Measurements from ENCODE around the gene CACNA1C.

CACNA1C gene

GRCh38 chr12:2142068-2142467 lies 89.3 kb downstream of the CACNA1C start:
- DNase-seq, result no peak

GRCh38 chr12:2144951-2145350 lies 92.2 kb downstream of the CACNA1C start:
- DNase-seq, result no peak

DNA sequence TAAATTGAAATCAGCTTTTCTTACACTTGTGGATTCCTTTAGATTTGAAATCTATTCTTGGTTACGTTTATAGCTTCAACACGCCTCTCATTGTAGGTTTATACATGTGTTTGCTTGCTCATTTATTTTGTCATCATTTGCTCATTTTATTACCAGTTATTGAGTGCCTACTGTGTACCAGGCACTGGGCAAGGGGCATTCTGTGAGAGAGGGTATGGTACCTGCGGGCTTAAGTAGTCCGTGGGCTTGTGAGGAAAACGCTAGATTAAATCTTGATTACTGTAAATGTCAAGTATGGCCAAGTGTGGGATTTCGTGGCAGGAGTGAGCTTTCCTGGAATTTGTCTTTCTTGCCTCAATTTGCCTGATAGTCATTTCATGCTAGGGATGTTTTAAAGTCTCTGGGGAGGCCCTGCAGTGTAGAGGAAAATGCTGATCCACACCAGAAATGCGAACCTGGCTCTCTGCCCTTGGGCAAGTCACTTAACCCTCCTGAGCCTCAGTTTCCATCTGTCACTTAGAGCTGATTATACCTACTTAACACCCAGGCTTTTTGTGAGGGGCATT lies 92.7 kb downstream of the CACNA1C start:
- DNase-seq, result no peak

DNA sequence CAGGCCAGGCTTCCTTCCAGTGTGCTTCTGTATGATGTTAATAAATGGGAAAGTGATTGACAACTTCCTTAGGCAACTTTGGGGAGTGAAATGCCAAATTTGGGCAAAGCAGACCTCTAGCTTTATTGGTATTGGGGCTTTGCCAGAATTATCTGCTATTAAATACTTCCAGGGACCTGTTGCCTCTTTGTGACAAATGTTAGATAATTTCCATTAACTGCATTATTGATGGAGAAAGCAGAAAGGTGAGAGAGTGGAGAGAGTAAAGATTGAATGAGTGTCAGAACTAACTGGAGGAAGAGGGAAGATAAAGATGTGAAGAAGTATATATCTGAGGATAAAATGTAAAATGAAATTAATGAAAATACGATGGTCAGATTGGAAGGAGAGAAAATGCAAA lies 94.5 kb downstream of the CACNA1C start:
- no peak for DNase-seq

DNA sequence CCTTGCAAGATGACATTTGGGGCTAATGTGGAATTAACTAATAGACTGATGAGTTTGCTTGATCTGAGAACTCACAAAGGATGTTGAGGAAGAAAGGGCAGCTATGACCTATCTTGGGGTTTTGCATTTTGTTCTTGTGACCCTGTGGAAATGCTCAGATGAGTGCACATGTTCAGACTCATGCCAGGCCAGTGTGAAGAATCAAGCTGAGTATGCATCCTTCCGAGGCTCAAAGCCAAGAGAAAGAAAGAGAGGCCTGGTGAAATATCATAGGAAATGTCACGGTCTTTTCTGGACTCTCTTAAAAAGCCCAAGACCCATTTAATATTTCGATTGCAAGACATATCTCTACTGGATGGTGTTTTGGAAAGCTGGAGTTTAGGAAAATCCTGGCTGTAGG lies 96.3 kb downstream of the CACNA1C start:
- no peak for DNase-seq

GRCh38 chr12:2150833-2151232 lies 98.0 kb downstream of the CACNA1C start:
- DNase-seq, result no peak

DNA sequence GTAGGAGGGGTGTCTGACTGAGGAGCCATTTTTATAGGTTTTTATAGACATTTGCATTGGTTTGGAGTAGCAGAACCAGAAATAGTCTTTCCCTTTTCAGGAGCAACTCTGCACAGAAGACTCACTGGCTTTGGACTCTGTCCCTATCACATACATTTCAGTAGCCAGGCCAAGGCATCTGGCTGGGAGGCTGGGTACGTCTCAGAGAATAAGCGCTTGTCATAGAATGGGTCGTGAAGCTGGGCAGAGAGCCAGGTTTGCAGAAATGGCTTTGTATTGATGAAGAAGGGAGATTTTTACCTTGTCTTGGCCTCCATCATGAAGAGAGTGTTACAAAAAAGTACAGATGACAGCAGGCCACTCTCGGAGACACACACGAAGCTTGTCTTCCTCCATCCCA lies 98.6 kb downstream of the CACNA1C start:
- DNase-seq, result no peak

- no peak for DNase-seq
Observed at GRCh38 chr12:2152134-2152533, 99.3 kb downstream of the CACNA1C start.

GRCh38 chr12:2154050-2154449 lies 101.3 kb downstream of the CACNA1C start:
- peak; percentile 34 for DNase-seq

DNA sequence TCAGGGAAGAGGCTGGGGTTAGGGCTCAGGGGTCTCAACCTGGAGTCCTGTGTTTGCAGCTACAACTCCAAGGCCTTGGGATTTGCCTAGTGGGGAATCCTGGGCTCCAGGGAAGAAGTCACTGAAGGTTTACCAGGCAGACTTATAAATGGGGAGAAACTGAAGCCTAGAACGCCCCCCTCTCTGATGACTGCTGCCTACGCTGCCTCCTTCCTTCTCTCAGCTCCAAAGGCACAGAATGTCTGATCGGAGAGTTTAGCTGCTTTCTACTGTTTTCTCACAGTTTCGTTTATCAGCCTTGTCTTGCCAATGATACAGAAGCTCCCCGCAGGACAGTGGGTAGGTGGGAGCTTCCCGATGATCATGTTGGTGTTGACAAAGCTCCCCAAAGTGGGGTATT lies 101.7 kb downstream of the CACNA1C start:
- no peak for DNase-seq

DNA sequence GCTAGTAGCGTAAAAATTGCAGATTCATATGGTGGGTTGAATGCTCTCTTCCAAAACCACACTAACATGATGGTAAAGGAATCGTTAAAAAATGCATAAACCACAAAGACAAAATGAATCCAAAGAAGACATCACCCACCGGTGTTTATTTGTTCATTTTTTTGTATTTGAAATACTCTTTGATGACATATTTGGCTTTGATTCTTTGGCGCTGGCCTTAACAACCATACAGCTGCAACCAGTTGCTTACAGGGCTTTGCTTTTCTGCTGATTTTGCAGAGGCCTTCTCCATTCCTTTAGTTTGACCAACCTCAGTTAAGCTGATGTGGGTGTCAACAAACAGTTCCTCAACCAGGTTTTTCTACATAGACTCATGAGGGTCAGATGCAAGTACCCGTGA lies 103.5 kb downstream of the CACNA1C start:
- DNase-seq, result no peak

DNA sequence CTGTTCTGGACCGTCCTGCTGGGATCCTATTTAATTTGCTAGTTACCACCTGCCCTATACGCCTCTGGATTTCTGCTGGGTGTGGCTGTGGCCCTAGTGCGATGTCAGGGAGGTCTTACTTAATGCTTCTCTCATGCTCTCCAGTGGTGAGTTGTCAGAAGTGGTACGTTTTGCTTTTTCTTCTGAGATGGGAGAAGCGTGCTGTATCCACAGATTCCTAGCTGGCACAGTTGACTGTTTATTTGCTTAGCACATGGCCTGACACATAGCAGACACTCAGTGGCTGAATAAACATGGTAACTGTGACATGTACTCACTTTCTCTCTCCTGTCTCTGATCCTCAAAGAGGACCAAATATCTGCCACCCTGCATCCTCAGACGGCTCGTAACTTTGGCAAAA lies 107.3 kb downstream of the CACNA1C start:
- no peak for DNase-seq

DNA sequence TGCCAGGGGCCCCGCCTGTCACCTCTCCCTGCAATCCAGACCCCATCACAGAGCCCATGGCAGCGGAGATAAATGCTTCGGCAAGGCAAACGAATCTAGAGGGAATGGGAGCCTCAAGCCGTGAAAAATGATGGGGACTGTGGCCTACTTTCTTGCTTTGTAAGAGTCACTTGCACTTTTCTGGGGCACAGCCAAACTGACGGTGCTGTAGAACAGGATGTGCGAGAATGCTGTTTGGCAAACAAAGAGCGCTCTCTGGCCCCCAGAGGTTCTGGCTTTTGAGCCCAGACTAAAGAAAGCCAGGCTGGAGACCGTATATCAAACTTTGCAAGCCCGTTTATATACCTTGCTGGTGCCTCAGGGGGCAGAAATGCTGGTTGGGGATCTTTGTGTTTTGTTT lies 108.7 kb downstream of the CACNA1C start:
- peak; percentile 80 for DNase-seq

GRCh38 chr12:2163177-2163941 lies 110.6 kb downstream of the CACNA1C start:
- peak; percentile 94 for DNase-seq

GRCh38 chr12:2165021-2165420 lies 112.2 kb downstream of the CACNA1C start:
- DNase-seq, result no peak

GRCh38 chr12:2165927-2166326 lies 113.1 kb downstream of the CACNA1C start:
- no peak for DNase-seq

DNA sequence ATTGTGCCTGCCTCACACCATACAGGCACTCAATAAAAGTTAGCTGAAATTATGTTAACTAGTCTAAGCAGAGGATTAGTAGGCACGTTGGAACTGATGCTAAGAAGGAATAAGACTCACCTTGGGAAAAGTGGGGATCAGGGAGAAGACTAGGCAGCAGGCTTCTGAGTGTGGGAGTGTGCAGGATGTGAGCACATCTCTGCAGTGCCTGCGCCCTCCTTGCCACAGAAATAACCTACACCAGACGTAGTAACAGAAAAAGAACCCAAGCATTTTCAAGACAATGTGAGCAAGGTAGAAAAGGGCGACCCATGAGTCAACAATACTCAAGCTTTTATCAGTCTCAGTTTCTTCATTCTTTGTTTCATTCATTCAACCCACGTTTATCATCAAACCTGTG lies 113.9 kb downstream of the CACNA1C start:
- DNase-seq, result no peak

DNA sequence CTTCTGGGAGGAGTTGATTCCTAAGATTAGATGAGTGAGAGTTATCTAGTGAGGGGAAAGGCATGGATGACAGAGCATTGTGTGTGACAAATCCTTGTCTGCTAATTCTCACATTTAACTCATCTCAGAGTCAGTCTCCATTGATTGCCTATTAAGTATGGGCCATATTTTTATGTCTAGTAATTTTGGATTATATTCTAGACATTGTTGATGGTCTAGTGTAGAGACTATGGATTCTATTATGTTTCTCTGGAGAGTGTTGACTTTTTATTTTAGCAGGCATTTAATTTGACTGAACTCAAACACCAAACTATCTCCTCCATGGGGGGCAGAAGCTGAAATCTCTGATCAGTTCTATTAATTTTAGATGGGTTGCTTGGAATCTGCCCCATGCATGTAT lies 114.4 kb downstream of the CACNA1C start:
- DNase-seq, result no peak

GRCh38 chr12:2168808-2169207 lies 116.0 kb downstream of the CACNA1C start:
- DNase-seq, result no peak

DNA sequence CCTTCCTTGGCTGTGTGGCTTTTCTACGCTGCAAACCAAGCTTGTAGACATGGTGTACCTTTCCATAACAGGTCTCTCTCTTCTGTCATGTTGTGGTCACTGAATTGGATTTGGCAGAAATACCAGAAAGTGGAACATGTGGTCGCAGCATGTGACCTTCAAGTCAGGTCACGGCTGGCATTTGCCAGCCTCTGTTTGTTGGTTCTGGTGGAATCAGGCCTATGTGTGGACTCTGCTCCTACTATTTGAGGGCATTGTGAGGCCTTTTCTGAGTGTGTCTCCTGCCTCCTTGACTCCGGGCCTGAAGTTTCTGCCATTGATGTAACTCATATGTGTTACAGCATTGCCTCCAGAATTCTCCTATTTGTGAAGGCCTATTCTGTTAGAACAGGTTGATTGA lies 116.7 kb downstream of the CACNA1C start:
- DNase-seq, result no peak

GRCh38 chr12:2169940-2170339 lies 117.2 kb downstream of the CACNA1C start:
- DNase-seq, result no peak

DNA sequence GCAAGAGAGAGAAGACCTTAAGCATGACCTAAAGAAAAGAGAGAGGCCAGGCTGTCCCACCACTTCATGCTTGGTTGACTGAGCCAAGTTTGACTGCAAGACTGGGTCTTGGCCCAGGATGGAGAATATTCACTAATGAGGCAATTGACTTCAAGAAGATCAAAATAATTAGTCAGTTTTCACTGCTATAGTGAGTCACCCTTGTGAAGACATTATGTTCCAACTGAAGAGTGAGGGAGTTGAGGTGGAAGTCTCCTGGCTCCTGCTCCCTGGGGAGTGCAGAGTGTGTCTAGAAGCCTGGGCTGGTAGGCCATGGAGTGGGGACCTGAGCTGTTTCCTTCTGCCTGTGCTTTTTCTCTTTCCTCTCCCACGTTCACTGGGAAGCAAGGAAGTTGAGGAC lies 117.6 kb downstream of the CACNA1C start:
- no peak for DNase-seq

DNA sequence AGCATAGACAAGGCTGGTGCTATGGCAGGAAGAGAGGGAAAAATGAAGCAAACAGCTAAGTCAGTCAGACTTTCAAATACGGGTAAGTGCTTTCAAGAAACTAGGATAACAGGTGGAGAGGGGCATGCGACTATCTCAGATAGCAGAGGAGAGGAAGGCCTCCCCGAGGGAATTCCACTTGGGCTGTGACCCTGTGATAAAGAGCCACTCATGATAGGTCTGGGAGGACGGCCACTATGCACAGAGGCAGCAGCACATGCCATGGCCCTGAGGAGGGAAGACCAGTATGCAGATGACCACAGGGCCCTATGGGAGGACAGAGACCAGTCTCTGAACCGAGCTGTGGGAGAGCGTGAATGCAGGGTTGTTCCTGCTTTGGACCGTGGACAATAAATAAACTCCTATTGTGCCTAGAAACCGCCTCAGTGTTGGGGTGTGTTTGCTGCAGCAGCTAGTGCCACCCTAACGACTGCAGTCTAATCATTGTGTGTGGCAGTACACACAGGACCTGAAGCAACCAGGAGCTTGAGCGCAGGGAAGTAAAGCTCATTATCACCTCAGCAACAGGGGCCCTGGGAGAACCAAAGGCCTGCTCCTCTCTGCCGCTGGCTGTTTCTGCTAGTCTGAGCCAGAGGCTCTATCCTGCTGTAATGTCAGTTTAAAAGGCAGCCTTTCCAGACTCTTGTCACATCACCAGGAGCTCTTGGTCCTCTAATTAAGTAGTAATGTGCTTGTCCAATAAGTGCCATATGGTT lies 119.1 kb downstream of the CACNA1C start:
- no peak for DNase-seq

All from right hindlimb (tissue), 1 donor.